NCI-H345 treated with DMSO at 0.1 percent for 48 hours (cell line): ENCODE results near the gene ITPKB.
"Not testable (repeated sequence)": the region's sequence is repeated elsewhere in the genome, so short reads cannot be mapped to it uniquely, and the experiment has no call there.

Source experiments
- DNase-seq: peaks from one replicate; lab custom pipeline; 2025; ENCODE audit not compliant: unreplicated experiment; lab: John Stamatoyannopoulos, UW

The ITPKB gene

GRCh38 chr1:226639631-226640061 lies 99.4 kb downstream of the ITPKB start:
- DNase-seq: no peak

GRCh38 chr1:226639206-226639605 lies 99.9 kb downstream of the ITPKB start:
- DNase-seq: not testable (repeated sequence)

- no peak for DNase-seq
Observed at GRCh38 chr1:226638608-226639007, 100.5 kb downstream of the ITPKB start.

GRCh38 chr1:226638001-226638601 lies 101.0 kb downstream of the ITPKB start:
- DNase-seq: no peak

- no peak for DNase-seq
Observed at GRCh38 chr1:226637147-226637935, 101.7 kb downstream of the ITPKB start.

GRCh38 chr1:226636847-226637096 lies 102.3 kb downstream of the ITPKB start:
- no peak for DNase-seq

GRCh38 chr1:226635456-226635941 lies 103.6 kb downstream of the ITPKB start:
- no peak for DNase-seq

GRCh38 chr1:226634611-226635246 lies 104.4 kb downstream of the ITPKB start:
- DNase-seq: no peak

GRCh38 chr1:226634166-226634588 lies 104.9 kb downstream of the ITPKB start:
- peak; percentile 65 for DNase-seq

GRCh38 chr1:226633541-226634165 lies 105.4 kb downstream of the ITPKB start:
- no peak for DNase-seq

- no peak for DNase-seq
Observed at GRCh38 chr1:226632922-226633351, 106.1 kb downstream of the ITPKB start.

GRCh38 chr1:226632169-226632879 lies 106.8 kb downstream of the ITPKB start:
- no peak for DNase-seq

- no peak for DNase-seq
Observed at GRCh38 chr1:226631229-226632000, 107.7 kb downstream of the ITPKB start.

- no peak for DNase-seq
Observed at GRCh38 chr1:226630592-226630991, 108.5 kb downstream of the ITPKB start.

- DNase-seq: no peak
Observed at GRCh38 chr1:226629896-226630550, 109.1 kb downstream of the ITPKB start.

- DNase-seq: no peak
Observed at GRCh38 chr1:226629210-226629895, 109.7 kb downstream of the ITPKB start.

GRCh38 chr1:226628612-226629155 lies 110.4 kb downstream of the ITPKB start:
- no peak for DNase-seq

- no peak for DNase-seq
Observed at GRCh38 chr1:226627924-226628611, 111.0 kb downstream of the ITPKB start.
